Kidney (tissue), 14 donors: Measurements from ENCODE around the gene CEBPG. TPM values are rescaled to one million over a fixed set of nuclear protein-coding genes. Genes with fewer than 3 reads are reported as not detected.
A peak's percentile ranks its signal among the peaks of the same experiment; 100 is the strongest.

Experiments
- DNase-seq, 5 donors: peaks; one replicate each; pipeline ENCODE4 v3.0.0-alpha.2; 2013 to 2020
- FAIRE-seq: peaks from 2 replicates; lab custom pipeline; 2012; peaks lifted over from hg19 to GRCh38; lab: Jason Lieb, UNC
- H3K27ac ChIP-seq, 2 donors: one replicate each; pipeline ENCODE4 v1.7.0; 2013; ENCODE audit warnings: low read depth in 2 of 2, low read length in 2 of 2, inconsistent platforms in 1 of 2
- H3K27me3 ChIP-seq: one replicate; pipeline ENCODE4 v1.7.1; 2013; ENCODE audit warnings: low read length, inconsistent platforms; ENCODE audit not compliant: control insufficient read depth, insufficient read depth
- H3K36me3 ChIP-seq, 3 donors: one replicate each; pipeline versions ENCODE4 v1.7.0 to v1.7.1; 2013; ENCODE audit warnings: low read length in 3 of 3, control low read depth in 1 of 3, inconsistent platforms in 1 of 3; ENCODE audit not compliant: insufficient read depth in 3 of 3, control insufficient read depth in 2 of 3
- H3K4me1 ChIP-seq, 3 donors: one replicate each; pipeline versions ENCODE4 v1.7.0 to v1.7.1; 2013; ENCODE audit warnings: low read length in 3 of 3, inconsistent platforms in 1 of 3, low read depth in 1 of 3; ENCODE audit not compliant: control insufficient read depth in 2 of 3, insufficient read depth in 2 of 3
- H3K4me3 ChIP-seq, 3 donors: one replicate each; pipeline versions ENCODE4 v1.7.0 to v1.8.1; 2013; ENCODE audit warnings: low read length in 3 of 3, control low read depth in 1 of 3, inconsistent platforms in 1 of 3
- H3K9ac ChIP-seq, 3 donors: one replicate each; pipeline versions ENCODE4 v1.7.0 to v1.7.1; 2013; ENCODE audit warnings: low read length in 3 of 3, control low read depth in 1 of 3, inconsistent platforms in 1 of 3
- H3K9me3 ChIP-seq, 3 donors: one replicate each; pipeline versions ENCODE4 v1.7.0 to v1.7.1; 2013; ENCODE audit warnings: low read length in 3 of 3, control low read depth in 1 of 3, inconsistent platforms in 1 of 3; ENCODE audit not compliant: control insufficient read depth in 2 of 3, insufficient read depth in 1 of 3
- intact Hi-C: fragments of 100-400 bp; cut with DNase I; formaldehyde crosslinking; loops from one replicate; pipeline ENCODE4 v1.11.1; 2022
- polyA plus RNA-seq: library from polyadenylated mRNA; stranded (reverse); fragments of 350-450 nt; fragmentation: Illumina TruSeq; extraction: RNeasy Lipid Tissue Mini Kit (QIAGEN cat#74804); gene quantifications from one replicate; pipeline ENCODE4 v1.2.3, GENCODE V29; 2014; ENCODE audit warnings: low read depth, low replicate concordance; ENCODE audit not compliant: insufficient read depth
- total RNA-seq: library from RNA; stranded (reverse); fragmentation: NEBNext Ultra II Directional; extraction: Animal tissue kit (Norgen Biotek cat#: 25700); gene quantifications from one replicate; pipeline ENCODE4 v1.2.1, GENCODE V29; 2021
- TF ChIP-seq, protein P1 (sequence below): IDR thresholded peaks from 3 replicates; pipeline ENCODE4 v1.5.1; 2012; ENCODE audit warnings: mild to moderate bottlenecking, moderate library complexity, borderline replicate concordance; ENCODE audit not compliant: insufficient read depth; ENCODE audit errors: extremely low read depth
- donor health status: control.
- donor health status: control.
- donor health status: control.
- donor health status: control.
- donor health status: control.
- donor health status: DM: yes; HTN: yes; CAD: no.
- donor health status: Normal renal cell carcinoma (clear cell type).

The CEBPG gene
- total and polyA plus RNA-seq, 2 donors from 2014 or later: 13.0 to 22.4 TPM

DNA sequence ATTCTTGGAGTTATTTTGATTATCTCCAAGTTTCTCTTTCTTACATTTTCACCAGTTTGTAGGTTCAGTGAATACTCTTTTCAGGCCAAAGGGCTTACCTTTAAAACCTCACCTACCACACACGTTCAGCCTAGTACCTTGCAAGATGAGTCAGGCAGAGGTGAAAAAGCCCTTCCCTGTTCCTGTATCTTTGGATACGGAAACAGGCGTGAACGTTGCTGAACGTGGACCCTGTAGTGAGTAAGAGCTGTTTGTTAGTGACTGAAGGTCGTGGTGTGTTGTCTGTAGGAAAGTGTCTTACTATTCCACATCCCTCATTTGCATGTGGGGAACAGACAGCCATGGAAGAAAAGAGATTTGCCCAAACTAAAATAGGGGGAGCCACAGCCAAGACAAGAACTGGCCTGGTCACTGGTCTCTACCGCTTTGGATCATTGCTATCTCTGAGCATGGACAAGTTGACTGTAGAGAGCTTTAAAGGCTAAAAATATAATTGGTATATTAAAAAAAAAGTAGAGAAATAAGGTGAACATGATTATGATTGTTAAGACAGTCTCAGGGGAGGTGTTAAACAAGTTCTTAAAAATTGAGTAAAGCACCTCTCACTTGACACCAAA lies 3.5 kb downstream of the CEBPG start:
- Histone ChIP-seq H3K4me3 (no peak overlapping the region), H3K36me3 (peaks cover 3 to 6% (median 5%) of the 10 kb centered on the region in 3 donors), H3K27me3 (no peaks in the 10 kb centered on the region), H3K4me1 (peaks cover 0 to 23% (median 19%) of the 10 kb centered on the region in 3 donors), H3K27ac (peak overlapping the region in 1 of 2 donors; percentile 46), H3K9me3 (no peaks in the 10 kb centered on the region), H3K9ac (no peak overlapping the region)
- DNase-seq (no peak), FAIRE-seq (no peak)
- intact Hi-C loops: no loop called here
- TF ChIP-seq, protein P1, sequence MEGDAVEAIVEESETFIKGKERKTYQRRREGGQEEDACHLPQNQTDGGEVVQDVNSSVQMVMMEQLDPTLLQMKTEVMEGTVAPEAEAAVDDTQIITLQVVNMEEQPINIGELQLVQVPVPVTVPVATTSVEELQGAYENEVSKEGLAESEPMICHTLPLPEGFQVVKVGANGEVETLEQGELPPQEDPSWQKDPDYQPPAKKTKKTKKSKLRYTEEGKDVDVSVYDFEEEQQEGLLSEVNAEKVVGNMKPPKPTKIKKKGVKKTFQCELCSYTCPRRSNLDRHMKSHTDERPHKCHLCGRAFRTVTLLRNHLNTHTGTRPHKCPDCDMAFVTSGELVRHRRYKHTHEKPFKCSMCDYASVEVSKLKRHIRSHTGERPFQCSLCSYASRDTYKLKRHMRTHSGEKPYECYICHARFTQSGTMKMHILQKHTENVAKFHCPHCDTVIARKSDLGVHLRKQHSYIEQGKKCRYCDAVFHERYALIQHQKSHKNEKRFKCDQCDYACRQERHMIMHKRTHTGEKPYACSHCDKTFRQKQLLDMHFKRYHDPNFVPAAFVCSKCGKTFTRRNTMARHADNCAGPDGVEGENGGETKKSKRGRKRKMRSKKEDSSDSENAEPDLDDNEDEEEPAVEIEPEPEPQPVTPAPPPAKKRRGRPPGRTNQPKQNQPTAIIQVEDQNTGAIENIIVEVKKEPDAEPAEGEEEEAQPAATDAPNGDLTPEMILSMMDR: no peak

DNA sequence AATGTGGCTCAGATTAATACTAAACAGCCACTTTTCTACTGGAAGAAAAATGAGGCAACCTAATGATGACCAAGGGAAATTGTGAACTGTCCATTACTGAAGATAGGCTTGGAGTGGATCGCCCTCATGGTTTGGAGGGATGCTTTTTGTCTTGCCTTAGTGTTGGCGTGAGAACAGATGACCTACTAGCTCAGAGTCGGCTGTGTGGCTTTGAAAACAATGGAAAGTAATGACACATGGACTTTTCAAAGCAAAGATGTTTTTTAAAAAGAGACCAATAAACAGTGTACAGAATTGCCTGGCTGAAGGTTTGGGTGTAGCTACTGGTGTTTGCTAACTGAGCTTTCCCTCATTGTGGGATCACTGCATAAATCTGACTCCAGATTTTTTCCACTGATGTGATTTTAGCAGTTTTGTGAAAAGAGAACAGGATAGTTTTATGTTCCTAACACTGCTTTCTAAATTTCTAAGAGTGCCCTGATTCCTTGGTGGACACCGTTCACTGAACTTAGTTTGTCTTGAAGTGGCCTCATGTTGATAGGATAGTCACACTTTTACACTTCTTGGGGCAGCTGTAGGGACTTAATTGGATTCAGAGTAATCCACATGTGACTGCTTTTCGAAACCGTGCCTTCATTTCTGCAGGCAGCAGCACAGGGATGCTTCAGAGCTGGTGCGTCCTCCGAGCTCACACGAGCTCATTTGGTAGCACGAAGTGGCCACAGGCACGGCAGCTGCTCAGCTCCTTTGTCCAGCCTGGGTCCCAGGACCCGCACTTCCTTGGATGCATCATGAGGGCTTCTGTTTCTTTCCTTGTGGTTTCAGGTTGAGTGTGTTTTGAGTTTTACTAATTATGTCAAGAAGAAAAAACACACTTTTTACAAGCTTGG lies 4.3 kb downstream of the CEBPG start:
- peaks cover 0 to 23% (median 19%) of the 10 kb centered on the region in 3 donors for H3K4me1 ChIP-seq
- no peak for DNase-seq
- no peak overlapping the region for H3K27ac ChIP-seq
- no peaks in the 10 kb centered on the region for H3K9me3 ChIP-seq
- no peak for FAIRE-seq
- no peaks in the 10 kb centered on the region for H3K27me3 ChIP-seq
- H3K36me3 ChIP-seq: peaks cover 3 to 6% (median 5%) of the 10 kb centered on the region in 3 donors
- TF ChIP-seq, protein P1: no peak
- H3K4me3 ChIP-seq: no peak overlapping the region
- H3K9ac ChIP-seq: no peak overlapping the region
- intact Hi-C loops: no loop called here

DNA sequence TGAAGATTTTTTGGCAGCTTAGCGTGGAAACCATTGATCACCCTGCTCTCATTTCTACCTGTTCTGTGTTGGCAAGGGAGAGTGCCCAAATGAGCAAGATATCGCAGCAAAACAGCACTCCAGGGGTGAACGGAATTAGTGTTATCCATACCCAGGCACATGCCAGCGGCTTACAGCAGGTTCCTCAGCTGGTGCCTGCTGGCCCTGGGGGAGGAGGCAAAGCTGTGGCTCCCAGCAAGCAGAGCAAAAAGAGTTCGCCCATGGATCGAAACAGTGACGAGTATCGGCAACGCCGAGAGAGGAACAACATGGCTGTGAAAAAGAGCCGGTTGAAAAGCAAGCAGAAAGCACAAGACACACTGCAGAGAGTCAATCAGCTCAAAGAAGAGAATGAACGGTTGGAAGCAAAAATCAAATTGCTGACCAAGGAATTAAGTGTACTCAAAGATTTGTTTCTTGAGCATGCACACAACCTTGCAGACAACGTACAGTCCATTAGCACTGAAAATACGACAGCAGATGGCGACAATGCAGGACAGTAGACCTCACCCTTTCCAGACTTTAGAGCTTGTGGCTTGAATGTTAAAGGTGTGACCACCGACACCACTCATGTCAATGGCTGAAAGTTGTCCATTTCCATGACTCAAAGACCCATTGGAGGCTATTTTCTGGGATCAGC lies 5.8 kb downstream of the CEBPG start:
- Histone ChIP-seq H3K27ac (no peak overlapping the region), H3K4me1 (peaks cover 0 to 21% (median 19%) of the 10 kb centered on the region in 3 donors), H3K9ac (no peak overlapping the region), H3K4me3 (no peak overlapping the region), H3K36me3 (peaks cover 3 to 6% (median 5%) of the 10 kb centered on the region in 3 donors), H3K9me3 (no peaks in the 10 kb centered on the region), H3K27me3 (no peaks in the 10 kb centered on the region)
- FAIRE-seq: no peak
- intact Hi-C loops: no loop called here
- TF ChIP-seq, protein P1: no peak
- DNase-seq: no peak
